ENCODE results near the gene GSTP1.
"Not testable (repeated sequence)": the region's sequence is repeated elsewhere in the genome, so short reads cannot be mapped to it uniquely, and the experiment has no call there.

GSTP1 gene

DNA sequence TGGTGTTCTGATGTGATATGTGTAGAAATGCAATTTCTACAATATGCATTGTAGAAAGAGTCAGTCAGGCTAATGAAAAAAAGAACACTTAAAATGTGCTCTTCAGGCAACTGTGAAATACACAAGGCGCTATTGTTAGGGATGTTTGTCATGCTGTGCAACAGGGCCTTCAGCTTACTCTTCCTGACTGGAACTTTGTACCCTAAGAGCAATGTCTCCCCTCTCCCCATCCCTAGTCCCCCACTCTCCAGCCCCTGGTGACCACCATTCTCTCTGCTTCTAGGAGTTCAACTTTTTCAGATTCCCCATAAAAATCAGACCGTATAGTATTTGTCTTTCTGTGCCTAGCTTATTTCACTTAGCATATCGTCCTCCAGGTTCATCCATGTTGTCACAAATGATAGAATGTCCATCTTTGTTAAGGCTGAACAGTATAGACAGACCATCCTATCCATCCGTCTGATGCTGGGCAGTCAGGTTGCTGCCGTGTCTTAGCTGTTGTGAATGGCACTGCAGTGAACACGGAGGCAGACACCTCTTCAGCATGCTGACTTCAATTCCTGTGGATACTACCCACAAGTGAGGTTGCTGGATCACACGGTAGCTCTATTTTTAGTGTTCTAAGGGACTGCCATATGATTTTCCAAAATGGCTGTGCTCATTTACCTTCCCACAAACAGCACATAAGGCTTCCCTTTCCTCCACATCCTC, 33.8 kb downstream of the GSTP1 start:
- in situ Hi-C loops (cut with MboI; ENCODE audit: low sequenced_read_pairs): no loop called here

GRCh38 chr11:67618901-67619659, 35.5 kb downstream of the GSTP1 start:
- in situ Hi-C loops (cut with MboI; ENCODE audit: low sequenced_read_pairs); H3K27me3 ChIP-seq (ENCODE audit: low read depth); DNase-seq (ENCODE audit: low spot score in 2 of 2); H3K4me3 ChIP-seq; H3K9me3 ChIP-seq; H3K36me3 ChIP-seq (replicated peaks); H3K4me1 ChIP-seq: not testable (repeated sequence)

More for the DNA sequence above, 33.8 kb downstream of the GSTP1 start:
- H3K36me3 ChIP-seq (replicated peaks): peaks cover 5% of the 10 kb centered on the region
- H3K9me3 ChIP-seq: 0 out of 2 replicates have a peak, but pooled peaks cover 3% of the 10 kb centered on the region
- H3K27me3 ChIP-seq (ENCODE audit: low read depth): no peaks in the 10 kb centered on the region
- H3K4me3 ChIP-seq: no peak overlapping the region
- no peak for DNase-seq (ENCODE audit: low spot score in 2 of 2)
- H3K4me1 ChIP-seq: peaks cover 6% of the 10 kb centered on the region

GRCh38 chr11:67619683-67620618, 36.3 kb downstream of the GSTP1 start:
- H3K36me3 ChIP-seq (replicated peaks); in situ Hi-C loops (cut with MboI; ENCODE audit: low sequenced_read_pairs); H3K9me3 ChIP-seq; H3K4me3 ChIP-seq; DNase-seq (ENCODE audit: low spot score in 2 of 2); H3K4me1 ChIP-seq; H3K27me3 ChIP-seq (ENCODE audit: low read depth): not testable (repeated sequence)

- H3K27me3 ChIP-seq (ENCODE audit: low read depth); in situ Hi-C loops (cut with MboI; ENCODE audit: low sequenced_read_pairs); DNase-seq (ENCODE audit: low spot score in 2 of 2); H3K36me3 ChIP-seq (replicated peaks); H3K4me3 ChIP-seq; H3K4me1 ChIP-seq; H3K9me3 ChIP-seq: not testable (repeated sequence)
Observed at GRCh38 chr11:67620621-67621020, 37.0 kb downstream of the GSTP1 start.

DNA sequence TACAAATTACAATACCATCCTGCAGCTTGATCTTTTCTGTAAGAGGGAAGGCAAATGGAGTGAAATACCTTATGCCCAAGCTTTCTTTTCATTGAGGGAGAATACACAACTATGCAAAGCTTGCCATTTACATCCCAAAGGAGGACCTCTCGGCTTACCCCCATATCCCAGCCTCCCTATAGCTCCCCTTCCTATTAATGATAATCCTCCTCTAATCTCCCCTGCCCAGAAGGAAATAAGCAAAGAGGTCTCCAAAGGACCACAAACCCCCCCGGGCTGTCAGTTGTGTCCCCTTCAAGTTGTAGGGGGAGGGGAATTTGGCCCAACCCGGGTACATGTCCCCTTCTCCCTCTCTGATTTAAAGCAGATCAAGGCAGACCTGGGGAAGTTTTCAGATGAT, 38.3 kb downstream of the GSTP1 start:
- peak; percentile 76 to 82 for DNase-seq (ENCODE audit: low spot score in 2 of 2)
- H3K9me3 ChIP-seq; H3K27me3 ChIP-seq (ENCODE audit: low read depth); H3K4me1 ChIP-seq; H3K4me3 ChIP-seq; in situ Hi-C loops (cut with MboI; ENCODE audit: low sequenced_read_pairs); H3K36me3 ChIP-seq (replicated peaks): not testable (repeated sequence)

DNA sequence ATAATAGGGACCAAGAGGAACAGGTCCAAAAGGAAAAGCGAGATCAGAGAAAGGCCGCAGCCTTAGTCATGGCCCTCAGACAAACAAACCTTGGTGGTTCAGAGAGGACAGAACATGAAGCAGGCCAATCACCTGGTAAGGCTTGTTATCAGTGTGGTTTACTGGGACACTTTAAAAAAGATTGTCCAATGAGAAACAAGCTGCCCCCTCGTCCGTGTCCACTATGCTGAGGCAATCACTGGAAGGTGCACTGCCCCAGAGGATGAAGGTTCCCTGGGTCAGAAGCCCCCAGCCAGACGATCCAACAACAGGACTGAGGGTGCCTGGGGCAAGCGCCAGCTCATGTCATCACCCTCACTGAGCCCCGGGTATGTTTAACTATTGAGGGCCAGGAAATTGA, 39.3 kb downstream of the GSTP1 start:
- H3K4me3 ChIP-seq; H3K4me1 ChIP-seq; H3K9me3 ChIP-seq; in situ Hi-C loops (cut with MboI; ENCODE audit: low sequenced_read_pairs); H3K36me3 ChIP-seq (replicated peaks); H3K27me3 ChIP-seq (ENCODE audit: low read depth); DNase-seq (ENCODE audit: low spot score in 2 of 2): not testable (repeated sequence)

- H3K9me3 ChIP-seq; H3K4me1 ChIP-seq; DNase-seq (ENCODE audit: low spot score in 2 of 2); H3K4me3 ChIP-seq; H3K36me3 ChIP-seq (replicated peaks); in situ Hi-C loops (cut with MboI; ENCODE audit: low sequenced_read_pairs); H3K27me3 ChIP-seq (ENCODE audit: low read depth): not testable (repeated sequence)
Observed at GRCh38 chr11:67623795-67624194, 40.2 kb downstream of the GSTP1 start.

- H3K9me3 ChIP-seq; in situ Hi-C loops (cut with MboI; ENCODE audit: low sequenced_read_pairs): not testable (repeated sequence)
Observed at GRCh38 chr11:67626131-67626833, 42.7 kb downstream of the GSTP1 start.

DNA sequence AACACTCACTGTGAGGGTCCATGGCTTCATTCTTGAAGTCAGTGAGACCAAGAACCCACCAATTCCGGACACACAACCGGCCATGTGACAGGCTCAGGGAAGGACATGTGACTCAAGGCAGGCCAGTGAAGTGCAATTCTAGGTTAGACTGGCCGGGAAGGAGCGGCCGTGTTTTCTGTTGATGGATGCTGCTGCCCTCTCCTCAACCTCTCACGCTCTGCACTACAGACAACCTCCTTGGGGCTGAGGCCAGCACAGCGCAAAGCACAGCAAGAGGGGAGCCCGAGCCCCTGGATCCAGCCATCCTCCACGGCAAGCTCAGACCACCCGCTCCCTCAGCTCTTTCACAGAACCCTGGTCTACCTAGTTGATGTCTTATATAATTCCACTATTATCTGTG, 43.4 kb downstream of the GSTP1 start:
- in situ Hi-C loops (cut with MboI; ENCODE audit: low sequenced_read_pairs): no loop called here
- H3K4me1 ChIP-seq: peaks cover 19% of the 10 kb centered on the region
- H3K4me3 ChIP-seq: no peak overlapping the region
- 0 out of 2 replicates have a peak, but pooled peaks cover 3% of the 10 kb centered on the region for H3K9me3 ChIP-seq
- DNase-seq (ENCODE audit: low spot score in 2 of 2): no peak
- H3K27me3 ChIP-seq (ENCODE audit: low read depth): no peaks in the 10 kb centered on the region
- H3K36me3 ChIP-seq (replicated peaks): 0 out of 2 replicates have a peak, but pooled peaks cover 5% of the 10 kb centered on the region

More at GRCh38 chr11:67626131-67626833, 42.7 kb downstream of the GSTP1 start:
- not testable (repeated sequence) for H3K36me3 ChIP-seq (replicated peaks); H3K27me3 ChIP-seq (ENCODE audit: low read depth); H3K4me3 ChIP-seq; DNase-seq (ENCODE audit: low spot score in 2 of 2)
- peaks cover 21% of the 10 kb centered on the region for H3K4me1 ChIP-seq

- no peaks in the 10 kb centered on the region for H3K27me3 ChIP-seq (ENCODE audit: low read depth)
- H3K4me1 ChIP-seq: peaks cover 15% of the 10 kb centered on the region
- 0 out of 2 replicates have a peak, but pooled peaks cover 5% of the 10 kb centered on the region for H3K36me3 ChIP-seq (replicated peaks)
- in situ Hi-C loops (cut with MboI; ENCODE audit: low sequenced_read_pairs): no loop called here
- H3K9me3 ChIP-seq: no peaks in the 10 kb centered on the region
- no peak for DNase-seq (ENCODE audit: low spot score in 2 of 2)
- H3K4me3 ChIP-seq: no peak overlapping the region
Observed at GRCh38 chr11:67627441-67627811, 43.8 kb downstream of the GSTP1 start.

DNA sequence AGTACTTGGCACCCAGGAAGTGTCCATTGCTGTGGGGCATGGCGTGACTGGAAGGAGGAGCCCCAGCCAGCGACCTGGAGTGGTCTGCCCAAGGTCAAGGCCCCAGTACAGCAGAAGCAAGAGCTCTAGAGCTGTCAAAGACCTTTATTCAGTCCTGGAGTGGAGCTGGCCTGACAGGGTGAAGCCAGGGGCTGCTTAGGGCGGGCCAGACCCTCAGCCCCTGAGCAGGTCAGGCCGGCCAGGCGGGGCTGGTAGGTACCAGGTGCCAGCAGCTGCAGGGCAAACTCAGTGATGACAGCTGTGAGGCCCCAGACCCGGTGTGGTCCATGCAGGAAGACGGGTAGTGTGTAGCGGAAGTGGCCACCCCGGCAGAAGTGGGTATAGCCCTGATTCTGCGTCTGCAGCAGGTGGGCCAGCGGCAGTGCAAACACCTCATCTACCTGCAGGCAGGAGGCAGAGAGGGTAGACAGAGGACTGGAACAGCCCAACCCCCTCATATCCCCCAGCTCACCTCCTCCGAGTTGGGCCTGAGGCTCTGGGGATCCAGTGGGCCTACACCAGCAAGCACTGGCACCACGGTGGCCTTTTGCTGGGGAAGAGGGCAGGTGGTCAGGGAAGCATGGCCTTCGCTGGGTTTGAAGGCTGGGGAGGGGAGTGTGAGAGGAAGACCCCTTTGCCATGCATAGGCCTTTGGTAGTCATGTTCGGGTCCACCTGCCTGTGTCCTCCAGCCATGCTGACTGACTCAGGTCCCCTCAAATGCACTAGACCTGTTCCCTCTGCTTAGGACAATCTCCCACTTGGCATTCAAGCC, 44.4 kb downstream of the GSTP1 start:
- no peaks in the 10 kb centered on the region for H3K27me3 ChIP-seq (ENCODE audit: low read depth)
- in situ Hi-C loops (cut with MboI; ENCODE audit: low sequenced_read_pairs): no loop called here
- no peaks in the 10 kb centered on the region for H3K9me3 ChIP-seq
- peaks cover 14% of the 10 kb centered on the region for H3K4me1 ChIP-seq
- 0 out of 2 replicates have a peak, but pooled peaks cover 5% of the 10 kb centered on the region for H3K36me3 ChIP-seq (replicated peaks)
- DNase-seq (ENCODE audit: low spot score in 2 of 2): no peak
- H3K4me3 ChIP-seq: no peak overlapping the region; the same call in 1 of the 2 replicates

DNA sequence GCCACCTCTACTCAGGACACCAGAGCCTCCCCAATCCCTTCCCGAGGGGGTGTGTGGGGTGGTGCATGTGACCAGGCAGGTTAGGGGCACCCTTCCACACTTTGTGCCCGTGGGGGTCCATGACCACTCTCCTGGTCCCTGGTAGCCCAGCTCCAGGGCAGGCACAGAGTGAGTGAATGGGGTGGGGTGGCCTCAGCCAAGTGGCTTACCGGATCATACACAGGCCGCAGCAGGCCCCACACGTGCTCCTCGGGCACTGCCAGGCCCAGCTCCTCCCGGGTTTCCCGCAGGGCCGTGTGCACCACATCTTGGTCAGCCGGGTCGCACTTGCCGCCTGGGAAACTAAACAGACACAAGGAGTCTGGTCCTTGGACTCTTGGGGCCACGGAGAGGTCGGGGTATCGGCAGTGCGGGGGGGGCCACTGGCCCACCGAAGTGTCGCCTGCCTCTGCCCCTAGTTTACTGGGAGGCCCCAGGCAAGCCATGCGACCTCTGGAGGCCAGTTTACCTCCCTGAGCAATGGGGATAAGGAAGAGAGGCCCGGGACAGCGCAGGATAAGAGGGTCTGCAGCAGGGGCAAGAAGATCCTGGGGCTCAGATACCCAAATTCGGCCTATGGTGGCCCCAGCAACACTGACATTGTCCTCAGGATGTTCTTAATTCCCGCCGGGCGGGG, 45.2 kb downstream of the GSTP1 start:
- Histone ChIP-seq H3K4me1 (peaks cover 14% of the 10 kb centered on the region), H3K9me3 (no peaks in the 10 kb centered on the region), H3K27me3 (ENCODE audit: low read depth) (no peaks in the 10 kb centered on the region), H3K36me3 (replicated peaks) (0 out of 2 replicates have a peak, but pooled peaks cover 5% of the 10 kb centered on the region), H3K4me3 (peak overlapping the region; percentile 37)
- no peak for DNase-seq (ENCODE audit: low spot score in 2 of 2)
- in situ Hi-C loops (cut with MboI; ENCODE audit: low sequenced_read_pairs): no loop called here
